ACC112 (cell line): ENCODE results near the gene ENTPD6.
"Not testable (repeated sequence)": the region's sequence is repeated elsewhere in the genome, so short reads cannot be mapped to it uniquely, and the experiment has no call there.

Experiments used
- H2AFZ ChIP-seq: fragments of 200-600 bp; sonication (generic); one replicate; pipeline ENCODE4 v1.6.0; 2017; ENCODE audit warnings: antibody characterized with exemption, low read length; ENCODE audit not compliant: unreplicated experiment
- H3K27ac ChIP-seq: fragments of 200-600 bp; sonication (generic); 2 replicates; pipeline ENCODE4 v1.5.1; 2014; ENCODE audit warnings: low read depth, mild to moderate bottlenecking, antibody characterized with exemption, low read length, moderate library complexity
- H3K27me3 ChIP-seq: fragments of 200-600 bp; sonication (generic); 2 replicates; pipeline ENCODE4 v1.6.1; 2014; ENCODE audit warnings: mild to moderate bottlenecking, antibody characterized with exemption, low read length, moderate library complexity, mixed read lengths; ENCODE audit not compliant: insufficient read depth
- H3K36me3 ChIP-seq: fragments of 200-600 bp; sonication (generic); 2 replicates; pipeline ENCODE4 v1.6.1; 2016; ENCODE audit warnings: mild to moderate bottlenecking, antibody characterized with exemption, low read length, moderate library complexity, mixed read lengths; ENCODE audit not compliant: insufficient read depth
- H3K4me1 ChIP-seq: fragments of 200-600 bp; sonication (generic); one replicate; pipeline ENCODE4 v1.6.1; 2016; ENCODE audit warnings: low read length, mixed read lengths; ENCODE audit not compliant: insufficient read depth, unreplicated experiment, control insufficient read depth
- H3K4me3 ChIP-seq: fragments of 200-600 bp; sonication (generic); 2 replicates; pipeline ENCODE4 v1.5.1; 2014; ENCODE audit warnings: mild to moderate bottlenecking, low read depth, low read length
- H3K79me2 ChIP-seq: fragments of 200-600 bp; sonication (generic); one replicate; pipeline ENCODE4 v1.6.0; 2016; ENCODE audit warnings: low read length; ENCODE audit not compliant: control insufficient read depth, unreplicated experiment, insufficient read depth

Gene ENTPD6

GRCh38 chr20:25259788-25260254 is 64.3 kb downstream of the ENTPD6 start:
- no peak overlapping the region for H2AFZ ChIP-seq
- peaks cover 54% of the 10 kb centered on the region for H3K79me2 ChIP-seq
- no peak overlapping the region for H3K4me3 ChIP-seq
- peaks cover 20% of the 10 kb centered on the region for H3K4me1 ChIP-seq
- no peaks in the 10 kb centered on the region for H3K27me3 ChIP-seq
- no peak overlapping the region for H3K27ac ChIP-seq
- H3K36me3 ChIP-seq = peaks cover 36% of the 10 kb centered on the region

- not testable (repeated sequence) for H3K27me3 ChIP-seq, H3K27ac ChIP-seq, H2AFZ ChIP-seq, H3K4me1 ChIP-seq, H3K4me3 ChIP-seq
- Histone ChIP-seq H3K36me3 (peaks cover 33% of the 10 kb centered on the region), H3K79me2 (peaks cover 47% of the 10 kb centered on the region)
Observed at GRCh38 chr20:25260770-25261437, 65.4 kb downstream of the ENTPD6 start.

- H3K4me3 ChIP-seq = no peak overlapping the region
- H3K79me2 ChIP-seq = peaks cover 23% of the 10 kb centered on the region
- no peaks in the 10 kb centered on the region for H3K4me1 ChIP-seq
- no peak overlapping the region for H2AFZ ChIP-seq
- no peaks in the 10 kb centered on the region for H3K27me3 ChIP-seq
- no peak overlapping the region for H3K27ac ChIP-seq
- H3K36me3 ChIP-seq = peaks cover 18% of the 10 kb centered on the region; the same call in 1 of the 2 replicates
Observed at GRCh38 chr20:25269057-25269832, 73.7 kb downstream of the ENTPD6 start.

- H2AFZ ChIP-seq = no peak overlapping the region
- no peaks in the 10 kb centered on the region for H3K27me3 ChIP-seq
- H3K4me1 ChIP-seq = no peaks in the 10 kb centered on the region
- no peak overlapping the region for H3K27ac ChIP-seq
- H3K36me3 ChIP-seq = peaks cover 23% of the 10 kb centered on the region; the same call in 1 of the 2 replicates
- no peak overlapping the region for H3K4me3 ChIP-seq
- H3K79me2 ChIP-seq = peaks cover 23% of the 10 kb centered on the region
Observed at GRCh38 chr20:25269833-25270170, 74.3 kb downstream of the ENTPD6 start.

- no peaks in the 10 kb centered on the region for H3K4me1 ChIP-seq
- H3K27me3 ChIP-seq = no peaks in the 10 kb centered on the region
- H2AFZ ChIP-seq = no peak overlapping the region
- H3K27ac ChIP-seq = no peak overlapping the region
- peaks cover 20% of the 10 kb centered on the region for H3K79me2 ChIP-seq
- H3K4me3 ChIP-seq = no peak overlapping the region
- peaks cover 23% of the 10 kb centered on the region; the same call in 1 of the 2 replicates for H3K36me3 ChIP-seq
Observed at GRCh38 chr20:25270829-25271251, 75.3 kb downstream of the ENTPD6 start.

- no peak overlapping the region for H3K4me3 ChIP-seq
- H2AFZ ChIP-seq = no peak overlapping the region
- H3K27ac ChIP-seq = no peak overlapping the region
- peaks cover 23% of the 10 kb centered on the region; the same call in 1 of the 2 replicates for H3K36me3 ChIP-seq
- H3K27me3 ChIP-seq = no peaks in the 10 kb centered on the region
- H3K79me2 ChIP-seq = peaks cover 14% of the 10 kb centered on the region
- H3K4me1 ChIP-seq = no peaks in the 10 kb centered on the region
Observed at GRCh38 chr20:25271486-25272222, 76.1 kb downstream of the ENTPD6 start.

GRCh38 chr20:25272223-25273000 is 76.9 kb downstream of the ENTPD6 start:
- Histone ChIP-seq H3K27ac (no peak overlapping the region), H3K36me3 (peaks cover 28% of the 10 kb centered on the region; the same call in 1 of the 2 replicates), H3K27me3 (no peaks in the 10 kb centered on the region)

GRCh38 chr20:25273046-25273445 is 77.5 kb downstream of the ENTPD6 start:
- peaks cover 33% of the 10 kb centered on the region; the same call in 1 of the 2 replicates for H3K36me3 ChIP-seq

More at GRCh38 chr20:25272223-25273000, 76.9 kb downstream of the ENTPD6 start:
- no peaks in the 10 kb centered on the region for H3K4me1 ChIP-seq
- H3K79me2 ChIP-seq = peaks cover 6% of the 10 kb centered on the region
- no peak overlapping the region for H2AFZ ChIP-seq
- H3K4me3 ChIP-seq = no peak overlapping the region

GRCh38 chr20:25273541-25274358 is 78.2 kb downstream of the ENTPD6 start:
- H2AFZ ChIP-seq = no peak overlapping the region
- peaks cover 5% of the 10 kb centered on the region for H3K79me2 ChIP-seq
- no peaks in the 10 kb centered on the region for H3K4me1 ChIP-seq
- no peak overlapping the region for H3K4me3 ChIP-seq
- H3K27ac ChIP-seq = no peak overlapping the region
- no peaks in the 10 kb centered on the region for H3K27me3 ChIP-seq
- H3K36me3 ChIP-seq = peaks cover 33% of the 10 kb centered on the region; the same call in 1 of the 2 replicates

More at GRCh38 chr20:25273046-25273445, 77.5 kb downstream of the ENTPD6 start:
- Histone ChIP-seq H3K4me1 (no peaks in the 10 kb centered on the region), H2AFZ (no peak overlapping the region), H3K27ac (no peak overlapping the region), H3K4me3 (no peak overlapping the region), H3K27me3 (no peaks in the 10 kb centered on the region), H3K79me2 (peaks cover 5% of the 10 kb centered on the region)
